Measurements from ENCODE around the gene NTMT1.

The NTMT1 gene

GRCh38 chr9:129601082-129601674 is 24.8 kb upstream of the NTMT1 start:
- no peak overlapping the region for H3K27ac ChIP-seq
- no peak for TF ChIP-seq CTCF (IDR thresholded peaks at IDR 0.05)
- H3K4me3 ChIP-seq (ENCODE audit: low read depth in 1 of 2, low read length in 1 of 2), result no peak overlapping the region

GRCh38 chr9:129602598-129603415 is 23.2 kb upstream of the NTMT1 start:
- Histone ChIP-seq H3K27me3 (peaks cover 8% of the 10 kb centered on the region), H3K4me3 (ENCODE audit: low read depth in 1 of 2, low read length in 1 of 2) (no peak overlapping the region), H3K4me1 (ENCODE audit: control insufficient read depth in 1 of 2, insufficient read depth in 1 of 2, low read depth in 1 of 2, low read length in 1 of 2) (peaks cover 24 to 25% of the 10 kb centered on the region in 2 experiments), H3K27ac (no peak overlapping the region), H3K9me3 (no peaks in the 10 kb centered on the region), H3K36me3 (no peaks in the 10 kb centered on the region)
- no peak for TF ChIP-seq CTCF (IDR thresholded peaks at IDR 0.05)

More at GRCh38 chr9:129601082-129601674, 24.8 kb upstream of the NTMT1 start:
- Histone ChIP-seq H3K36me3 (no peaks in the 10 kb centered on the region), H3K9me3 (no peaks in the 10 kb centered on the region), H3K4me1 (ENCODE audit: control insufficient read depth in 1 of 2, insufficient read depth in 1 of 2, low read depth in 1 of 2, low read length in 1 of 2) (peaks cover 26 to 28% of the 10 kb centered on the region in 2 experiments), H3K27me3 (peaks cover 24% of the 10 kb centered on the region)

DNA sequence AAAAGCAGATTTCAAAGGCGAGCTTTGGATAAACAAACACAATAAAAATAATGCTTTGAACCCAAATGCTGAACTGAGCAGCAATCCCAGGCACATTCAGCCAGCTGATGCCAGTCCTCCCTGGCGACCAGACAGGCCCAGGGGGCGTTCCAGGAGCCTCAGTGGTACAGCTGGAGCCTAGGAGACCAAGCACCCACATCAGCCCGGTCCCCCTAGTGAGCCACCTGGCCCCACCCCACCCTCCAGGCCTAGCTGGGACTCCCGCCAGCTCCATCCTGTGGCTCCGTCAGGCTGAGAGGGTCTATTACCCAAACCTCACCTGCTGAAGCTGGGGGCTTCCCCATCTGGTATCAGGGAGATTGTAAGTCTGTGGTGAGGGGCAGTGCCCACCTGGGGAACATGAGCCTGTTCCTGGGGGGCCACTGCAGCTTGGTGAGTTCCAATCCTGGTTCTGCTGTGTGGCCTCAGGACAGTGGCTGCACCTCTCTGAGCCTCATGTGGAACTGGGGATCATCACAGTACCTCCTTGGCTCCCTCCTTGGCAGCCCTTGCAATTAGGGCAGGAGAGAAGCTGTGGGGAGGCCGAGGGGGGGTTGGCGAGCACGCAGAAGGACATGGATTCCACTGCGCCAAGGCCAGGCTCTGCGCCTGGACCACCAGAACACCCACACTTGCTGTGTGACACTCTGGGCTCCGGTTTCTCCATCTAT is 21.8 kb upstream of the NTMT1 start:
- TF ChIP-seq CTCF (IDR thresholded peaks at IDR 0.05), result no peak
- Histone ChIP-seq H3K27me3 (no peaks in the 10 kb centered on the region), H3K9me3 (no peaks in the 10 kb centered on the region), H3K4me1 (ENCODE audit: control insufficient read depth in 1 of 2, insufficient read depth in 1 of 2, low read depth in 1 of 2, low read length in 1 of 2) (peaks cover 29% of the 10 kb centered on the region in 2 experiments), H3K36me3 (no peaks in the 10 kb centered on the region), H3K27ac (no peak overlapping the region), H3K4me3 (ENCODE audit: low read depth in 1 of 2, low read length in 1 of 2) (no peak overlapping the region)

DNA sequence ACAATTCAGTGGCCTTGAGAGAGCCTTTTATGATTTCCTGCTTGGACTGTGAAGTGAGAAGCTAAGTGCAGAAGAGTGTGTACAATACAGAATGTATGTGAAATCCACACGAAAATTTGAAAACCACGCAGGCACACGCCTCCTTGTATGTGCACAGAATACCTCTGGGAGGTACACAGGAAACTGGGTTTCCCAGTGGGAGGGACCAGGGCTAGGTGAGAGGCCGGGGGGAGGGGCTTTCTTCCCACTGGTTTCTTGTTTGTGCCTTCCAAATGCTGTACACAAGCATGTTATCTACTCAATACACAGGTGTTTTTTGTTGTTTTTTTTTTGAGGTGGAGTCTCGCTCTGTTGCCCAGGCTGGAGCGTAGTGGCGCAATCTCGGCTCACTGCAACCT is 21.2 kb upstream of the NTMT1 start:
- Histone ChIP-seq H3K36me3 (no peaks in the 10 kb centered on the region), H3K4me3 (ENCODE audit: low read depth in 1 of 2, low read length in 1 of 2) (no peak overlapping the region), H3K27ac (no peak overlapping the region)

More for the DNA sequence above, 21.2 kb upstream of the NTMT1 start:
- H3K9me3 ChIP-seq, result no peaks in the 10 kb centered on the region
- peaks cover 32 to 33% of the 10 kb centered on the region in 2 experiments for H3K4me1 ChIP-seq (ENCODE audit: control insufficient read depth in 1 of 2, insufficient read depth in 1 of 2, low read depth in 1 of 2, low read length in 1 of 2)
- H3K27me3 ChIP-seq, result no peaks in the 10 kb centered on the region
- TF ChIP-seq CTCF (IDR thresholded peaks at IDR 0.05), result no peak

Measured in neutrophil (primary cell).